HG03066 (cell line): ENCODE results near the gene TEKTIP1.
"Not testable (repeated sequence)": the region's sequence is repeated elsewhere in the genome, so short reads cannot be mapped to it uniquely, and the experiment has no call there.

Experiments used
- ATAC-seq: cut with Tn5 transposase; IDR thresholded peaks from one replicate; pipeline ENCODE4 v1.9.1; 2021; ENCODE audit warnings: low read depth; ENCODE audit not compliant: unreplicated experiment

Gene TEKTIP1

DNA sequence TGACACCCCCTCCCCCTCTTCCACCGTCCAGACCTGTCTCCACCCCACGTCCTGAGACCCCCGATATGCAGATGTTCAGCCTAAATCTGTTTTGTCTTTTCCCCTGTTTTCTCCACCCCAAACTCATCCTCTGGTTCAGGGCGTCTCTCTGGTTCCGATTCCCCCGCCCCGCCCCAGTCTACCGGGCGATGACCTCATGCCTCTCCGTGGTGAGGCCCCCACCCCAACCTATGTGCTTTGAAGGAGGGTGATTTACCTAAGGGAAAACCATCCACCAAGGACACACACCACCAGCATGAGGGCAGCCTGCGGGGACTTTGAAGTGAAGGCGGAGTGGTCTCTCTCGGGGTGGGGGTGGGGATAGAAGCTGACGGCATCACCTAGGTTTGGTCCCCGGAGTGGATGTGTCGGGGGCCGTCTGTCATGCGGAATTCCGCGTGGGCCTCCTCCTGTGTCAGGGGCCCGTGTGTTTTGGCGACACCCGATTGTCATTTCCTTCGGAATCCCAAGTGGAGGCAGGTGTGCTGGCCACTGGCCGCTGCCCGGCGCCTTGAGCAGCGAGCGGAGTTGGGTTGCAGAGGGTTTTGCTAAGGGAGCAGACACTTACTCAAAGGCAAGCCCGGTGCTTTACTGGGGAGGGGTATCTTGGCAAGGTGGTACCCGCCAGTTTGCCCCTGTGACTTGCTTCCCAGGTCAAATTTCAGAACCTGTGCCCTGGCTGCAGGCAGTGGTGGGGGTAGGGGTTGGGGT, 31.4 kb upstream of the TEKTIP1 start:
- ATAC-seq = no peak

DNA sequence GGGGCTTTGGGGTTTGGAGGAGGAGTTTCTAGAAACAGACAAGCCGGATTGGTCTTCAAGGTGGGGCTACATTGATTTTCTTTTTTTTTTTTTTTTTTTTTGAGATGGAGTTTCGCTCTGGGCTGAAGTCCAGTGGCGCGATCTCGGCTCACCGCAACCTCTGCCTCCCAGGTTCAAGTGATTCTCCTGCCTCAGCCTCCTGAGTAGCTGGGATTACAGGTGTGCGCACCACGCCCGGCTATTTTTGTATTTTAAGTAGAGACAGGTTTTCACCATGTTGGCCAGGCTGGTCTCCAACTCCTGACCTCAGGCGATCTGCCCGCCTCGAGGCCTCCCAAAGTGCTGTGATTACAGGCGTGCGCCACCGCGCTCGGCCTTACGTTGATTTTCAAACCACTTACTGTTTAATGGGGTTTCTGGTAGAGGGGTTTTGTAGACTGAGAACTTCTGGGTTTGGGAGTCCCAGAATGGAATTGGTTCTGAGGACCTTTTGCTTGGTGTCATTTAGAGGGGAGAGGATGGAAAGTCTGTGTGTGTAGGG, 30.8 kb upstream of the TEKTIP1 start:
- ATAC-seq = not testable (repeated sequence)

DNA sequence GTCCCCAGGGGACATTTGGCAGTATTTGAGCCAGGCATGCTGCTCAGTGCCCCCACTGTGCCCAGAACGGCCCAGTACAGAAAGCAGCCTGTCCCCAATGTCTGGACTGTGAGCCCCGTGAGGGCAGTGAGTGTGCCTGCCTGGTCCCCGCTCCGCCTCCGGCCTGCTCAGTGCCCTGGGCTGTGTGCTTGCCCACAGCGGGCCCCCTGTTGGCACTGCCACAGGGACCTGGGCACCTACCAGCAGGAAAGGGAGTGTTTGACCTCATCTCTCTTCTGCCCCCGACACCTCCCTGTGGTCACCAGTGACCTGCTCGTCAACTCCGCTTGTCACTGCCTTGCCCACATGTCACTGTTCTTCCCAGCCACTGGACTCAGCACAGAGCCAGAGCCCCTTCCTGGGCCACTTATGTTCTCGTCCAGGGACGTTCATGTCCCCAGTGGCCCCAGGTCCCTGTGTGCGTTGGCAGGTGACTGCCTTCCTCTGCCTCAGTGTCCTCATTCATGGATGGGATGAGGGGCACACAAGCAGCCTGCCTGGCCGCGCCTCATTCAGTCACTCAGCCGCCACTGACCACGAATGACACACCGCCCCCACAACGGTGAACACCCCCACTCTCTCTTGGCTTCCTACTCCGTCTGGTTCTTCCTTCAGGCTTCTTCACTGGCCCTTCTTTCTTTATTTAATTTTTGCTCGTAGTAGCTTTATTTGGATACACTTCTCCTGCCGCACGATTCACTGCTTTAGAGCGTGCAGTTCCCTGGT, 30.0 kb upstream of the TEKTIP1 start:
- no peak for ATAC-seq

DNA sequence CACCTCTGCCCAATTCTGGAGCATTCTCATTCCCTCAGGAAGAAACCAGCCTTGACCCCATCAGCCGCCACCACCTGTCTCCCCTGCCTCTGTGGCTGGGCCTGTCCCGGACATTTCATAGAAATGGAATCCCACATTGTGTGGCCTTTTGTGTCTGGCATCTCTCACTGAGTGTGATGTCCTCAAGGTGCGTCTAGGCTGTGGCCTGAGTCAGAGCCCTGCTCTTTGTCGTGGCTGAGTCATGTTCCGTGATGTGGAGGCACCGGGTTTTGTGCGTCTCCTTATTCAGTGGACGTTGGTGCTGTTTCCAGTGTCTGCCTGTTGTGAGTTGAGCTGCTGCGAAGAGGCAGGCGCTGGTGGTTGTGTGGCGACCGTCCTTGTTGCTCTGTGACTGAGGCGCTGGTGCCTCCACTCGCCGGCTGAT, 29.4 kb upstream of the TEKTIP1 start:
- no peak for ATAC-seq

DNA sequence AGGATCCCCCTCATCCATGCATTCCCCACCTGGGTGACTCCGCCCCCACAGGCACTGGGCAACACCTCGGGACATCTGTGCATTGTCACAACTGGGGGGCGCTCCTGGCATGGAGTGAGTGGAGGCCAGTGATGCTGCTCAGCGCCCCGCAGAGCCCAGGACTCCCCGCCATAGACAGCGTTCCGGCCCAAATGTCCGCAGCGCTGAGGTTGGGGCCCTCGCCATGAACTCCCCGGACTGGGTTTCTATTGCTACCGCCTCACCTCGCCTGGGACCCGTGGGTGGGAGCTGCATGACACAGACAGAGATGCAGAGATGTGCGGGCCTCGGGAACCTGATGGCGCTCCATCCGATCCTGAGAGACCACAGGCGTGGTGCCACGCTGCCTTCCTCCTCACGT, 28.2 kb upstream of the TEKTIP1 start:
- ATAC-seq = no peak

DNA sequence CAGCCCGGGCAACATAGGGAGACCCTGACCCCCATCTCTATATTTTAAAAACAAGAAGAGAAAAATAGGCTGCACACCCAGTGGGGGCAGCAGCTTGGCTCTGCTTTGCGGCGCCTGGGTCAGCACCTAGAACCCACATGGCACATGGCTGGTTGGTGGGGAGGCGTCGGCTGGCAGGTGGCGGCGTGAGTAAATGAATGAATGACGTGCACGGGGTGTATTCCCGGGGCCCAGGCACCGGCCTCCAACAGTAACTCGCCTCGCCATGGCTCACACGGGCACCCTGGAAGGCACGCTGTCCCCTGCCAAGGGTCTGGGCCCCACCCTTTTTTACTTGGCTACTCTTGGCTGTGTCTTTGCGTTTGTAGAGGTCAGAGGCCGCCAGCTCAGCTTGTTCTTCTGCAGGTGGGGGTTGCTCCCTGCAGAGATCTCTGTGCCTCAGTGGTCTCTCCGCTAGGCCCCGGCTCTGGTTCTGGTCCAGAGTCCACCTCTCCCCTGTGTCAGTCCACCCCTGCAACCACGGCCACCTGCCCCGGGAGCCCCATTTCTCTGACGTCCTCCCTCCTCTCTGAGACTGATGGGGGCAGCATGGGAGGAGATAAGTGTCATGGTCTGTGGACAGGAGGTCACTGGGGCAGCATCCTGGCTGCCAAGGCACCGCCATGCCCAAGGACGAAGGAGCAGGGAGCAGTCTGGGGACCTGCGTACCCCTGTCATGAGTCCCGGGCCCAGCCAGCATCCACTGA, 27.3 kb upstream of the TEKTIP1 start:
- ATAC-seq = no peak

DNA sequence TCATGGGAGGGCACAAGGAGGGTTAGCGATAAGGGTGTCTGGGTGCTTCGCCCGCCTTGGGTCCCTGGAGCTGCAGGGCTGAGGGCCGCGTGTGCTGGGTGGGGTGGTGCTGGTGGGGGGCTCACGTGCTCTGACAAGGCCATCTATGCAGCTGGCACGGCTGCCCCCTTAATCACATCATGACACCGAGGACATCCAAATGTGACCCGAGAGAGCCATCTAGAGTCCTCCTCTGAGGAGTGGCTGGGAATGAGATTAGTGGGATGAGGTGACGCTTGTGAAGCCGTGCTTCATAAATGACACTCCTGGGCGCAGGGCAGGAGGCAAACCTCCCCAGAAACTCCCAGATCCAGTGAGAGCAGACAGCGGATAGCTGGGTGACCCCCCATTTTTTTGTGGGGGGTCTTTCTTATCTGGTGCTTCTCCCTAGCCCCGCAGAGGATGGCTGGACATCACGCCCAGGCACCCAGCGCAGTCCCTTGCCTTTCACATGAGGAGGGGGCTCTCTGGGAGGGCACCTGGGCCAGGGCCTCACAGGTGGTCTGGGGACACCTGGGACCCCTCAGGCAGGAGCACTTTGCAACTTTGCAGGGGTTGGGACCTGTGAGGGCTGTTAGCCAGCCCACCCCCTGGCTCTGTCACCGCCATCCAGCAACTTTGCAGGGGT, 26.3 kb upstream of the TEKTIP1 start:
- ATAC-seq = no peak

DNA sequence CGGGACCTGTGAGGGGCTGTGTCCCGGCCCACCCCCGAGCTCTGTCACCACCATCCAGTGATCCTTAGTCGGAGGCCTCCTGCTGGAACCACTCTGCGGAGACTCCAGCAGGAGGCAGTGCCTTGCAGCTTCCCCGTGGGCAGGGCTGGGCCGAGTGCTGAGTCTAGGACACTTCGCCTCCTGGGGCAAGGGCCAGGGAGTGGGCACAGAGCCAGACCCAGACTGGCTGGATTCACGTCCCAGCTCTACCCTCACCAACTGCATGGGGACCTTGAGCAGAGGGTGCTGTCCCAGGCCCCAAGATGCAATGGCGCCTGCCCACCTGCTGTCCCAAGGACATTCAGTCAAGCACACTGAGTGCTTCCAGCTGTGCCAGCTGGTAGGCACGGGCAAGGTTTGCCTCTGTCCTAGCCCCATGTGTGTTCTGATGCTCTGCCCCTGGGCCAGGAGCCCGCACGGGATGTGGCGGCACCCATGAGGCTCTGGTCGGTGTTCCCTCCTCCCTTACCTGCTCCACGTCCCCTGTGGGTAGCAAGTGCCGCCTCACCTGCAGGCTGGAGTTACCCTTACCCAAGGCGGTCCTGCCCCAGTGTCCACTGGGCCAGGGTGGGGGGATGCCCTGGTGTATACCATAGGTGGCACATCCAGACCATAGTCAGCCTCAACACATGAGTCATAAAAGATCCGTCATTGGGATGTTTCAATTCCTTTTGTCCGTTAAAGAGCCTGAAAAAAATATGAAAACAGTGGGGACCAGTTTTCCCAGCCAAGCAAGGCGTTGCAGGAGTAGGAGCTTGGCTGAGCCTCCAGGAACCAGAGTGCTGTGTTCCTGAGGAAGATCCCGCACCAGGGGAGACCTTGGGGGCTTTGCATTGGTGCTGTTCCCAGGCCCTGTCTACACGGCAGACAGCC, 25.5 kb upstream of the TEKTIP1 start:
- no peak for ATAC-seq

DNA sequence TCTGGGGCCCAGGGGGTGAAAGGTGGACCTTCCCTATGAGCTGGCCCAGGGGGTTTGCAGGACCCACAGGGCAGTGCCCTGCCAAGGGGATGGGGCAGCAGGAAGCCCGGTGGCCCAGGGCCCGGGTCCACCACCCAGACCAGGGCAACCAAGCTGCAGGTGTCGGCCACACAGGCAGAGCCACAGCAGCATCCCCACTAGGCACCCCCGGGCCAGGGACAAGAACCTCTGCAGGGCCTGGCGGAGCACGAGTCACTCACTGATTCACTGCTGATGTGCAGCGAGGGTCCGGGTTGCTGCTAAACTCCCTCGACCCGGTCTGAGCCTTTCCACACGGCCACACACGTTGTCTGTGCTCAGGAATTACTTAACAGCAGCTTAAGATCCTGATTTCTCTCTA, 24.0 kb upstream of the TEKTIP1 start:
- no peak for ATAC-seq

DNA sequence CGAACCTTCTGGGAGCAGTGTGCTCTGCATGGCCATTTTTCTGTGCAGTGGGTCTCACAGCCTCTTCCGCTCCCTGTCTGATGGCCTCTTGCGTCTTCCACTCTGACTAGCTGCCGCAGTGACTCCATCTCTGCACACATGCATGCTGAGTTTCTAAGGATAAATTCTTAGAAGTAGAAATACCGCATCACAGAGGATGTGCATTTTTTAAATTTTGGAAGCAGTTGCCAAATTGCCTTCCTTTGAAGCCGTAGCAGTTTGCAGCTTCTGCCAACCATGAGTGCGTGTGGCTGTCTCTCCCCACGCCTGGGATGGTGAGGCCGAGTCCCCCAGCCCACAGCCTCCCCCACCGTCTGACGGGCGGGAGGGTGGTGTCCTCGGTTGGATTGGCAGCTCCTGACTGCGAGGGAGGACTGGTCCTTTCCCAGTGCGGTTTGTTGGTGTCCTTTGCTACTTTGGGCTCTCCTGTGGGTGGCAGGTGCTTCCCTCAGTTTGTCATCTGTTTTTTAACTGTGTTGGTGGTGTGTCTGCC, 23.0 kb upstream of the TEKTIP1 start:
- no peak for ATAC-seq

DNA sequence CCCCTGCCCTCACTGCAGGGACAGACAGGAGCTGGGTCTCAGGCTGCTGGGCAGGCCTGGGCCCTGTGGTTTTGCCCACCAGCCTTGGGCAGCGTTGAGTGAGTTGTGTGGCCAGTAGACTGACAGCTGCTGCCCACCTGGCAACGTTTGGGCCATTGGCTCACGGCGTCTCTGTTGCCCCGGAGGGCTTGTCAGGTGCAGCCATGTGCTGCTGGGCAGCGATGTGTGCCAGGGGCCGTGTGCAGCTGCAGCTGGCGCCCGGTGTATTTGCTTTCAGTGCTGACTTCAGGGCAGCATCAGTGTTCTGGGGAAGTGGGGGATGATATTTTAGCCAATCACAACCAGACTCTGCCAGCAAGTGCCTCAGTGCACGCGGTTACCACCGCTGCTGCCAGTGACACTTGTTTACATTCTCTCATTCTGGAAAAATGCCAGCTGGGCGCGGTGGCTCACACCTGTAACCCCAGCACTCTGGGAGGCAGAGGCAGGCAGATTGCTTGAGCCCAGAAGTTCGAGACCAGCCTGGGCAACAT, 22.2 kb upstream of the TEKTIP1 start:
- no peak for ATAC-seq

DNA sequence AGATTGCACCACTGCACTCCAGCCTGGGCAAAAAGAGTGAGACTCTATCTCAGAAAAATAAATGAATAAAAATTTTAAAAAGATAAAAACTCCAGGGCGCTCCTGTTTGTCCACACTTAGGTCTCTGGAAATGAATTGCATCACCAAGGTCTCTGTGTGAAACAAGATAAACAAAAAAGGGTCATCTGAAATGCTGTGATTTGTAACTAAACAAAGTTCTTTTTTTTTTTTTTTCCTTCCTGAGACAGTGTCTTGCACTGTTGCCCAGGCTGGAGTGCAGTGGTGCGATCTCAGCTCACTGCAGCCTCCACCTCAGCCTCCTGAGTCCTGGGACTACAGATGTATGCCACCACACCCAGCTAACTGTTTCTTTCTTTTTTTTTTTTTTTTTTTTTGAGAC, 21.3 kb upstream of the TEKTIP1 start:
- ATAC-seq = no peak

DNA sequence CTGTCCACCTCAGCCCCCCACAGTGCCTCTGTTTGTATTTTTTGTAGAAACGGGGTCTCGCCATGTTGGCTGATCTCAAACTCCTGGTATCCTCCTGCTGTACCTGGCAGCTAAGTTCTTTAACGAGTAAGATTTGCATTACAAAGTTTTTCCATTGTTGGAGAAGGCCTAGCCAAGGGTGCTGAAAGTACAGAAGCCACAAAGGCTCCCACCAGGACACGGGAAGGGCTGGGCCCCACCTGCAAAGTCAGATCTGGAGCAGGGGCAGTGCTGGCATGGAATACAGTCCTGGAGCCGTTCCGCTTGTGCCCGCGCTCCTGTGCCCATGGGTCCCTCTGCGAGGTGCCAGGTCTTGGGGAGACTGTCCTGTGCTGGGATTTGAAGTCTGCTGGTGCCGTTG, 20.7 kb upstream of the TEKTIP1 start:
- ATAC-seq = no peak

DNA sequence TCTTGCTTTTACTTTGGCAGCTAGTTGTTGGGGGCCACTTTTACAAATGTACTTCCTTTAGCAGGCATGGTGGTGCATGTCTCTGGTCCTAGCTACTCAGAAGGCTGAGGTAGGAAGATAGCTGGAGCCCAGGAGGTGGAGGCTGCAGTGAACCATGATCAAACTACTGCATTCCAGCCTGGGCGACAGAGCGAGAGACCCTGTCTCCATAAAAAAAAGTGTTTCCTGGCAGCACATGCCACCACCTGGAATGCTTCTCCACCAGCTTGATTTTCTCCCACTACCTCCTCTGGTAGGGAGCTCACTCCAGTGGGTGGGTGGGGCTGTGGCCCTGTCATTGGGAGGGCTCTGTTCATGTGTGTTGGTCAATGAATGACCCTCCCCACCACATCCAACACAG, 20.3 kb upstream of the TEKTIP1 start:
- ATAC-seq = no peak

DNA sequence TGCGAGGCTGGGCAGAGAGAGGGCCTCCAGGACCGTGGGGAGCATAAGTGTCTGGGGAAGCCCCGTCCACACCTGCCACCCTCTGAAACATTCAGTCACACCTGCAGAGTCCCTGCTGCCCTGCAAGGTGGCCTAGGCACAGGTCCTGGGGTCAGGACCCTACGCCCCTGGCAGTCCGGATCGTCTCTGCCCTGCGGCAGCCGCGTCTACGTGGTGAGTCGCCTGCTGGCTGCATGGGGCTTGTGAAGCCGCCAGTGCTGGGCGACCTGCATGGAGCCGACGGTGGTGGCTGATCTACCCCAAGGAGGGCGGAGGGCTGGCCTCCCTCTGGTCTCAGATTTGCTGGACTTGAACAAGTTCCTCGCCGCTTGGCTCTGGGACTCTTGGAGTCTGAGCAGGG, 19.8 kb upstream of the TEKTIP1 start:
- ATAC-seq = no peak

DNA sequence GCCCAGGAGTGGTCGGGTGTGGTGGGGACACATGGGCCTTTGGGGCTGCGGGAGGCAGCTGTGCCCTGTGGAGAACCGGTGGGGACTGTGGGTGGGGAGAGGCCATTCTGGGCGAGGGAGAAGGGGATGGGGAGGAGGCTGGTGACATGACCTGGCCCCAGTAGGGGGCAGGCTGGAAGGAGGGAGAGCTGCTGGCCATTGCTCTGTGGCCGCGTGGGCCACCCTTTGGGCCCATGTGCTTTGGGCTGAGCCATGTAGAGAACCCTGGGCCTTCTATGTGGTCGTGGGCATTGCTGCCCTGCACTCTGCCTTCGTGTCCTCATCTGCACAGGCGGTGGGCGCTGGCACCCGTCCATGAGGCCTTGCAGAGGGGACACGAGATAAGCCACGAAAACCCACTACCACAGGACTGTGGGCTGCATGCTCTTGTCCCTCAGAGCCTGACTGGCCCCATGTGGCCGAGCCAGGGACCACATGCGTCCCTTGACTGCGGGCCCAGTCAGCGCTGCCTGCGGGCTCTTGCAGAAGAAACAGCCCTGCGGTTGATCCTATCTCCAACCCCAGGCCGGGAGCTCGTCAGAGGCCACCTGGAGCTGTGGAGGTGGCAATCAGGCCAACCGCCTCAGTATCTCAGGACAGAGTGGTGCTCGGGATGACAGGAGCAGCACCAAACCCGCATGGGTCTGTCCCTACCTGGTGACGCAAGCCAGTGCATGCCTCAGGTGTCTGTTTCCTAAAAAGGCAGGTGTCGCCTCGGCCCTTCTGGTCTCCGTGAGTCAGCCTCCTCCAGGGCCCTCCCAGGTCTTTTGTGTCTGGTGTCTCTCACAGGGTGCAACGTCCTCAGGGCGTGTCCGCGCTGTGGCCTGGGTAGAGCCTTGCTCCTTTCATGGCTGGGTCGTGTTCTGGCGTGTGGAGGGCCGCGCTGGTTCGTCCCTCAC, 18.5 kb upstream of the TEKTIP1 start:
- ATAC-seq = no peak

DNA sequence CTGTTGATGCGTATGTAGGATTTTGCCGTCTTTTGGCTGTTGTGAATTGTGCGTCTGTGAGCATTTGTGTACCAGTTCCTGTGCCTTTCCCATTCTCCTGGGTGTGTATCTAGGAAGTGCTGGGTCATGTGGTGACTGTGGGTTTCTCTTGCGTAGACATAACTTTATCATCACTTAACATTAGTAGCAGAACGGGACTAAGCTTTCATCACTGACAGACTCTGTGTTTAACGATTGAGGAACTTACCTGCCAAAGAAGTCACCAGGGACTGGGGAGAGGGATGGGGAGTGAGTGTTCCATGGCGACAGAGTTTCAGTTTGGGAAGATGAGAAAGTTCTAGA, 17.9 kb upstream of the TEKTIP1 start:
- no peak for ATAC-seq
